Heart left ventricle (tissue), 13 donors: Measurements from ENCODE around the gene DNAI1.

Source experiments
- POLR2A ChIP-seq, 2 donors: fragments of 450-650 bp; IDR thresholded peaks; one replicate each; pipeline ENCODE4 v1.6.1; 2017; ENCODE audit warnings: antibody characterized with exemption in 2 of 2, mild to moderate bottlenecking in 2 of 2, moderate library complexity in 2 of 2
- TF ChIP-seq, protein P1 (sequence below), 12 donors: fragments of 200-600 bp; sonication (generic) in 4 of 12; IDR thresholded peaks; one replicate each; pipeline versions ENCODE4 v1.5.0 to v1.8.0; 2018 to 2022; ENCODE audit warnings: antibody characterized with exemption in 12 of 12, mild to moderate bottlenecking in 5 of 12
- donor health status: ischemic (EF 13 %, LVEDD 7.1; RV severe dilation, severe dysfunction).
- donor health status: DM: no; HTN: yes; CAD: no.
- donor health status: DM: no; HTN: no; CAD: no.
- donor health status: ischemic (EF 25% LVEDD 6.9; RV normal size, moderate dysfunction).
- donor health status: ischemic (EF 25% LVEDD 5.7; RV mildly dilated, moderate dysfunction).
- donor health status: ischemic (EF 35%, LVEDD 5.7; RV mildly dilated, moderate dysfunction).
- donor health status: nonischemic (EF 11% LVEDD 7.7; RV severe dilation, severe dysfunction).
- donor health status: DM: yes; HTN: yes; CAD: no.
- donor health status: PGD.
- donor health status: ischemic (EF 29% LVEDD 5.4; RV normal size, mild dysfunction).
- donor health status: nonischemic (EF 23%, LVEDD 6.1; RV moderate dilation, normal function).

DNA sequence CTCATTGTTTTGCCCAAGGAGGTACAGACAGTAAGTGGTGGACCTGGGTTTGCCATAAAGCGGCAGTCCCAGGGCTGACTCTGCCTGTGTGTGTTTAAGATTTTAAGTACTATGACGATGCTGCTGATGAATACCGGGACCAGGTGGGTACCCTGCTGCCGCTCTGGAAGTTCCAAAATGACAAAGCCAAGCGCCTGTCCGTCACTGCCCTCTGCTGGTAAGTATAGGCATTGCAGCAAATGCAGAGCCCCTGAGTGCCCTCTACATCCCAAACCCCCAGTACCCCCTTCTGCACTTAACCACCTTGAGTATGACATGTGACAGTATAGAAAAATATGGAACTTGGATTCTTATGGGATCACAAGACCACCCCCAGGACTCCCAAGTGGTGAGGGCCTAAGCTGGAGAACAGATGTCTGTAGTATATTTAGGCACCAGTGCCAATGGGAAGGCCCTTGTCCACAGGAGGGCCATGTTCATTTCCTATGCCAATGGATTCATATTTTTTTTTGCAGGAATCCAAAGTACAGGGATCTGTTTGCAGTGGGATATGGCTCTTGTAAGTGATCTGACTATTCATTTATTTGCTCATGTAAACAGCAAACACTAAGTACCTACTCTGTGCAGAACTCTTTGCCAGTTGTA, 42.1 kb downstream of the DNAI1 start:
- TF ChIP-seq, protein P1, sequence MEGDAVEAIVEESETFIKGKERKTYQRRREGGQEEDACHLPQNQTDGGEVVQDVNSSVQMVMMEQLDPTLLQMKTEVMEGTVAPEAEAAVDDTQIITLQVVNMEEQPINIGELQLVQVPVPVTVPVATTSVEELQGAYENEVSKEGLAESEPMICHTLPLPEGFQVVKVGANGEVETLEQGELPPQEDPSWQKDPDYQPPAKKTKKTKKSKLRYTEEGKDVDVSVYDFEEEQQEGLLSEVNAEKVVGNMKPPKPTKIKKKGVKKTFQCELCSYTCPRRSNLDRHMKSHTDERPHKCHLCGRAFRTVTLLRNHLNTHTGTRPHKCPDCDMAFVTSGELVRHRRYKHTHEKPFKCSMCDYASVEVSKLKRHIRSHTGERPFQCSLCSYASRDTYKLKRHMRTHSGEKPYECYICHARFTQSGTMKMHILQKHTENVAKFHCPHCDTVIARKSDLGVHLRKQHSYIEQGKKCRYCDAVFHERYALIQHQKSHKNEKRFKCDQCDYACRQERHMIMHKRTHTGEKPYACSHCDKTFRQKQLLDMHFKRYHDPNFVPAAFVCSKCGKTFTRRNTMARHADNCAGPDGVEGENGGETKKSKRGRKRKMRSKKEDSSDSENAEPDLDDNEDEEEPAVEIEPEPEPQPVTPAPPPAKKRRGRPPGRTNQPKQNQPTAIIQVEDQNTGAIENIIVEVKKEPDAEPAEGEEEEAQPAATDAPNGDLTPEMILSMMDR (IDR thresholded peaks at IDR 0.05) = peak; percentile 94 to 99 (median 98)
- no peak for TF ChIP-seq POLR2A (IDR thresholded peaks at IDR 0.05)
